MCF 10A (cell line): Measurements from ENCODE around the gene ANO7. TPM values are rescaled to one million over a fixed set of nuclear protein-coding genes. Genes with fewer than 3 reads are reported as not detected.

Experiments
- BruUV-seq: library from RNA; stranded (reverse); fragments of 400-500 nt; replicated peaks from 2 replicates; lab custom pipeline; 2021; lab: Mats Ljungman, UMichigan
- CTCF ChIA-PET: fragments of 300-600 bp; sonication (Branson Sonifier 250); formaldehyde crosslinking; extraction: SDS; loops from one replicate; lab custom pipeline; 2021; ENCODE audit warnings: antibody characterized with exemption, inconsistent platforms; lab: Yijun Ruan, JAX
- POLR2A ChIA-PET: fragments of 300-600, 350-650 bp; sonication (Branson Sonifier 250); formaldehyde crosslinking; extraction: SDS; loops from one replicate; lab custom pipeline; 2020; ENCODE audit warnings: antibody characterized with exemption, inconsistent platforms; lab: Yijun Ruan, JAX
- DNase-seq: peaks from one replicate; pipeline ENCODE4 v3.0.0-alpha.2; 2018; ENCODE audit not compliant: unreplicated experiment
- H3K27ac Mint-ChIP-seq: one replicate; pipeline ENCODE4 v1.8.0; 2022; ENCODE audit warnings: mild to moderate bottlenecking, low read depth, mixed read lengths; ENCODE audit not compliant: unreplicated experiment
- H3K27me3 Mint-ChIP-seq: one replicate; pipeline ENCODE4 v1.8.0; 2022; ENCODE audit warnings: mixed read lengths; ENCODE audit not compliant: insufficient read depth, unreplicated experiment
- H3K36me3 Mint-ChIP-seq: one replicate; pipeline ENCODE4 v1.8.0; 2022; ENCODE audit warnings: mild to moderate bottlenecking, moderate library complexity, mixed read lengths; ENCODE audit not compliant: insufficient read depth, unreplicated experiment
- H3K4me1 Mint-ChIP-seq: one replicate; pipeline ENCODE4 v1.8.0; 2022; ENCODE audit warnings: mixed read lengths; ENCODE audit not compliant: insufficient read depth, unreplicated experiment
- H3K4me3 Mint-ChIP-seq: one replicate; pipeline ENCODE4 v1.8.0; 2022; ENCODE audit warnings: mild to moderate bottlenecking, moderate library complexity, mixed read lengths; ENCODE audit not compliant: unreplicated experiment
- H3K9me3 Mint-ChIP-seq: one replicate; pipeline ENCODE4 v1.8.0; 2022; ENCODE audit warnings: mixed read lengths; ENCODE audit not compliant: unreplicated experiment
- CTCF ChIP-seq: fragments of 200-600 bp; IDR thresholded peaks from one replicate; pipeline ENCODE4 v1.8.0; 2022; ENCODE audit warnings: antibody characterized with exemption, mild to moderate bottlenecking; ENCODE audit not compliant: unreplicated experiment
- intact Hi-C: fragments of 100-400 bp; cut with micrococcal nuclease; formaldehyde crosslinking; loops from 2 replicates; pipeline ENCODE4 v1.14.1; 2022
- total RNA-seq: library from RNA; stranded (reverse); gene quantifications from 2 replicates; pipeline ENCODE4 v1.2.3, GENCODE V29; 2022

The ANO7 gene
- total RNA-seq, 1 experiment from 2014 or later = 0.14 TPM

DNA sequence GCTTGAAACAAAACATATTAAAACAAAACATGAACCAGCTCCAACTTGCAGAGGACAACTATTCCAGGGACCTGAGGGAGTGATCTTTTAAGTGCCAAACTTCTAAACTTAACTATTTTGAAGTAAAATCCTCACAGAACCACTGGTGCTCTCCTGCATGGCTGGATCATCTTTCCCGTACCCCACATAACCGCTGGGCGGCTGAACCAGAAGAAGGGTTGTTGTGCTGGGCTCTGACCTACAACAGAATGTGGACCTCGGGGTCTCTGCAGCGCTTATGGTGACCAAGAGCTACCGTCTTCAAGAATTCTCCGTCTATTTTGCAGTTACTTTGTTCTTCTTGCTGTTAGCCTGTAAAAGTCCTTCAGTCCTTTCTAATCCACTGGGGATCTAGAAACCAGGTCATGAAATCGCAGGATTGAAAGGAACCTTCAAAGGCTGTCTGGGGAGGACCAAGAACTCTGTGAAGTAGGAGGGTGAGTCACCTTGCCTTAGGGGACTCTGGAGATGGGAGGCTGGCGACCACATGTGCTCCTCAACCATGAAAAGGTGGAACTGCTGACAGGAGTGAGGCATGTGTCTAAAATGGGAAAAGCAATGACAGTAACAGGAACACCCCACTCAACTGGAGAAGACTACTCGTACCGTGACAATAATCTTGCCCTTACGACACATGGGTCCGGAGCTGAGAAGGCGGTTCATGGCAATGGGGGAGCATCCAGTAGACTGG lies 80.4 kb downstream of the ANO7 start:
- H3K9me3 Mint-ChIP-seq = no peaks in the 10 kb centered on the region
- H3K4me1 Mint-ChIP-seq = peaks cover 48% of the 10 kb centered on the region
- POLR2A ChIA-PET = interaction anchor here (0.8 to 5.5 kb wide), 5 partner anchors 9 to 57 kb away, joined by 3 to 38 read pairs (median 3); partner anchors contain the start of genes HDLBP and SEPTIN2
- CTCF ChIA-PET = interaction anchor here (0.8 kb wide), 1 partner anchor 122 kb away, joined by 3 read pairs; no protein-coding TSS in a partner anchor
- no peak overlapping the region for H3K27ac Mint-ChIP-seq
- peak overlapping the region; percentile 40 for H3K4me3 Mint-ChIP-seq
- intact Hi-C loops = no loop called here
- no peak for TF ChIP-seq CTCF
- peak; percentile 74 for DNase-seq
- BruUV-seq = no TSS peak
- H3K36me3 Mint-ChIP-seq = peaks cover 65% of the 10 kb centered on the region
- H3K27me3 Mint-ChIP-seq = no peaks in the 10 kb centered on the region

DNA sequence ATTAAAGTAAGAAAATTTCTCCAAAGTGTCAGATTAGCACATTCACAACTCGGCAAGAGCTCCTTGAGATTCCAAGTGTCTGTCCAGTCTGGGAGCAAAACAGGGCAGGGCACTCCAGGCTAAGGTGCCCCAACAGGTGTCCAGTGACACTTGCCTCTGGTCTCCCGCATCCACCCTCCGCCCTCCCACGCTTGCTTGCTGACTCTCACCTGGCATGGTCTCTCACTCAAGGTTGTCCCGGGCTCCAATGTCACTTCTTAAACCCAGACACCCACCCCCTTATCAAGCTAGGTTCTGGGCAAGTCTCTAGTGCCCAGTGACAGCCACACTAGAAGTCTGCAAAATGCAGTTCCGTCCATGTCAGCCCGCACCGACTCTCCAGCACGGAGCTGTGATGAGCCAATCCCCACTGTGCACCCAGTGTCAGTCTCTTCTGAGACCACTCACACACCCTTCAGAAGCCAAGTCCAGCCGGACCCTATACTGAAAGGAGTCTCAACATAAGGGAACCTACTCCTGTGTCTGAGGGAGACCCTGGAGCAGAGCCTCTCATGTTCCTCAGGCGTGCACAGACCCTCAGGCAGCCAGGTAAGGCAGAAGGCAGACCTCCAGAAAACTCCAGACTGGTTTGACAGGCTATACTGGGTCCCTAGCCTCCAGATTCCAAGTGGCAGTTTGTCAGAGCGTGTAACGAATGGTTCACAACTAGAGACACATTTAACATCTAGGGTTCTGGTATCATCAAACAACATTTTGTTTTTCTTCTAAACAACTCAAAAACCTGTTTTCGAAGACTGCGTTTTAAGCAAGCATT lies 81.4 kb downstream of the ANO7 start:
- peak overlapping the region; percentile 92 for H3K4me3 Mint-ChIP-seq
- CTCF ChIA-PET = interaction anchor here (0.8 kb wide), 1 partner anchor 121 kb away, joined by 3 read pairs; no protein-coding TSS in a partner anchor
- intact Hi-C loops = no loop called here
- H3K27ac Mint-ChIP-seq = peak overlapping the region; percentile 88
- TF ChIP-seq CTCF = no peak
- H3K9me3 Mint-ChIP-seq = peaks cover under 1% of the 10 kb centered on the region
- H3K4me1 Mint-ChIP-seq = peaks cover 51% of the 10 kb centered on the region
- POLR2A ChIA-PET = interaction anchor here (0.8 to 5.5 kb wide), 5 partner anchors 10 to 63 kb away, joined by 3 to 38 read pairs (median 3); partner anchors contain the start of genes HDLBP and SEPTIN2
- H3K36me3 Mint-ChIP-seq = peaks cover 65% of the 10 kb centered on the region
- no peak for DNase-seq
- no peaks in the 10 kb centered on the region for H3K27me3 Mint-ChIP-seq
- BruUV-seq = no TSS peak

DNA sequence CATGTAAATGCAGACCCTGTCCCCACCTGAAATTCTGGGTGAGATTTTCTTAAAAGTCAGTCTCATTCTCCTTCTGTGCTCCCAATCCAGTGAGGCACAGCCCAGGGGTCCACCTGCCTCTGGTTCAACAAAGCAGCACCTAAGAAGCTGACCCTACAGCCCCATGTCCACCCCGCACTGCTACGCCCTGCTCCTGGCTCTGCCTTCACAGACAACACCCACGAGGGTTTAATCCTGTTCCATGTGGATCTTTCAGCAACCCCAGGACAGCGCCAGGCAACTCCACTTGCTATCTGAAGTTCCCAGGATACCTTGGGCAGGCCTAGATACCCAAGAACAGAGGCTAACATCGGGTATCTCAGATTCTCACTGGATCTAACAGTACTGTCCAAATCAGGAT lies 82.1 kb downstream of the ANO7 start:
- BruUV-seq = no TSS peak
- Mint-ChIP-seq H3K27ac (peak overlapping the region; percentile 88), H3K4me1 (peaks cover 51% of the 10 kb centered on the region), H3K9me3 (peaks cover 7% of the 10 kb centered on the region), H3K4me3 (peak overlapping the region; percentile 92), H3K36me3 (peaks cover 63% of the 10 kb centered on the region), H3K27me3 (no peaks in the 10 kb centered on the region)
- TF ChIP-seq CTCF = no peak
- DNase-seq = no peak
- ChIA-PET POLR2A (interaction anchor here (1.2 to 5.5 kb wide), 4 partner anchors 18 to 62 kb away, joined by 3 to 38 read pairs (median 5); partner anchors contain the start of genes HDLBP and SEPTIN2), CTCF (no interaction called here)
- intact Hi-C loops = no loop called here
